HG02798 (cell line): ENCODE data around the gene C1GALT1C1L.
"Not testable (repeated sequence)": the region's sequence is repeated elsewhere in the genome, so short reads cannot be mapped to it uniquely, and the experiment has no call there.

Source experiments
- ATAC-seq: cut with Tn5 transposase; IDR thresholded peaks from one replicate; pipeline ENCODE4 v1.9.1; 2021; ENCODE audit warnings: mild to moderate bottlenecking; ENCODE audit not compliant: unreplicated experiment, poor library complexity

Gene C1GALT1C1L

GRCh38 chr2:43657241-43657640, 19.0 kb downstream of the C1GALT1C1L start:
- no peak for ATAC-seq

GRCh38 chr2:43653506-43653905, 22.7 kb downstream of the C1GALT1C1L start:
- no peak for ATAC-seq

- ATAC-seq = no peak
Measured at GRCh38 chr2:43648994-43649701, 27.1 kb downstream of the C1GALT1C1L start.

GRCh38 chr2:43643680-43644079, 32.5 kb downstream of the C1GALT1C1L start:
- ATAC-seq = no peak

- ATAC-seq = no peak
Measured at GRCh38 chr2:43642363-43642762, 33.9 kb downstream of the C1GALT1C1L start.

GRCh38 chr2:43637030-43637803, 39.0 kb downstream of the C1GALT1C1L start, which contains the start of gene PLEKHH2:
PLEKHH2 (plus strand) TSS chr2:43637260; CDS start chr2:43644674, 7,414 bp downstream.
- peak; percentile 100 for ATAC-seq

- no peak for ATAC-seq
Measured at GRCh38 chr2:43636621-43637020, 39.6 kb downstream of the C1GALT1C1L start.

- not testable (repeated sequence) for ATAC-seq
Measured at GRCh38 chr2:43636153-43636552, 40.1 kb downstream of the C1GALT1C1L start.

GRCh38 chr2:43634604-43635306, 41.5 kb downstream of the C1GALT1C1L start:
- ATAC-seq = no peak

GRCh38 chr2:43631618-43632317, 44.5 kb downstream of the C1GALT1C1L start:
- no peak for ATAC-seq
